A204.1 (cell line): ENCODE measurements around the gene EXOC4.

Experiments used
- FAIRE-seq: peaks from 2 replicates; lab custom pipeline; 2012; peaks lifted over from hg19 to GRCh38; lab: Jason Lieb, UNC

EXOC4 gene

GRCh38 chr7:133365917-133366316 is 113.0 kb downstream of the EXOC4 start:
- no peak for FAIRE-seq

- FAIRE-seq: no peak
Measured at GRCh38 chr7:133367561-133367960, 114.7 kb downstream of the EXOC4 start.

GRCh38 chr7:133369130-133369529 is 116.3 kb downstream of the EXOC4 start:
- FAIRE-seq: no peak

DNA sequence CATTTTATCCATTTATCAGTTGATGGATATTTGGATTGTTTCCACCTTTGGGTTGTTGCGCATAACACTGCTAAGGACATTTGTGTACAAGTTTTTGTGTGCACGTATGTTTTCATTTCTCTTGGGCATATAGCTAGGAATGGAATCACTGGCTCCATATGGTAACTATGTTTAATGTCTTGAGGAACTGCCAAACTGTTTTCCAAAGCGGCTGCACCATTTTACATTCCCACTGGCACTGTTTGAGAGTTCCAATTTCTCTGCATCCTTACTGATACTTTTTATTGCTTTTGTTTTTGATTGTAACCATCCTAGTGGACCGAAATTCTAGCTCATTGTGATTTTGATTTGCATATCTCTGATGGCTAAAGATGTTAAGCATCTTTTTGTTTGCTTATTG is 118.7 kb downstream of the EXOC4 start:
- no peak for FAIRE-seq

DNA sequence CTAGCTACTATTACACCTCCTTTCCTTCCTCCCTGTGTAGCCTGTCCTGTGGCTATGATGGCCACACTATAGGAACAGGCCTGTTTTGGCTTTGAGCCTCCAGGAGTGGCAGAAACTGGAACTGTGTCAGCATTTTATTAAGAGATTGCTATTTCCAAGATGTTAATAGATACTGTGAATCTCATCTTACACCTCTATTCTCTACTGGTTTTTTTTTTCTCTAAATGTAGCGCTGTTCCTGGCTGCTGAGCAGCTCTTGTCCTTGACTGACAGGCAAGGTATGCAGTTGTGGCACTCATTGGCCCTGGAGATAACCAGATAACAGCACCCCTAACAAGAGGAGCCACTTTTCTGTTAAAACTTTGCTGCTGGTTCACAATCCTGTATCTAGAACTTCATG is 119.5 kb downstream of the EXOC4 start:
- no peak for FAIRE-seq

- no peak for FAIRE-seq
Measured at GRCh38 chr7:133376514-133376913, 123.6 kb downstream of the EXOC4 start.

GRCh38 chr7:133381965-133382364 is 129.1 kb downstream of the EXOC4 start:
- no peak for FAIRE-seq

DNA sequence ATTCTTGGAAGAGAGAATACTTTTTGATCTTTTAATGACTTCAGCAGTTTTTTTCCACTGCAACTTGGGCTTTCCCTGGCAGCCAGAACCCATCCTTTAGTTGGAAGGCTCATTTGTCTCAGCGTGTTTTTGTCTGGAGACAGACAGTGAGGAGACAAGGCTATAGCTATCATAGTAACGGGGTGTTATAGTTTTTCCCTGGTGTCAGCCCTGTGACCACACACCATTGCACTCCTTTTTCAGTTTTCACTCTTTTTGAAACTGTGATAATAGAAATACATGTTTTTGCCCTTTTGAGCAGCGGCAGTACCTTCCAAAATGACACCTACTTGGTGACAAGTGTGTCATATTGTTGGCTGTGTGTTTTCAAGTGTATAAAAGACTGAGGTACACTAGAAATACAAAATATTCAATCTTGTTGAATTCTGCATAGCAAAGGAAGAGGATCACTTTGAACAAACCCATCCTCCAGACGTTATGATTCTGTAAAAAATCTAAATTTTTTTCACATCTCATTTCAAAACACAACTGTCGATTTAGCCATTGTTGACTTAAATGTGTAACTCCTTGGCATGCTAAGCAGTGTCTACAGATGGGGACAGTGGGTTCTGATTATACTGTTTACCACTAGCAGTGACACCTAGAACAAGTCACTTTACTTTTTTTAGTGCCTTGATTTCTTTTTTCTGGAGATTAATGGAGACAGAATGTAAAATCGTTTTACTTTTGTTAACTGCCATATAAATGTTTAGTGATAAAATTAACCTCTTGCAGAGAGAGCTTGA is 130.1 kb downstream of the EXOC4 start:
- FAIRE-seq: no peak

GRCh38 chr7:133386205-133386604 is 133.3 kb downstream of the EXOC4 start:
- FAIRE-seq: no peak

GRCh38 chr7:133389727-133390126 is 136.8 kb downstream of the EXOC4 start:
- no peak for FAIRE-seq

DNA sequence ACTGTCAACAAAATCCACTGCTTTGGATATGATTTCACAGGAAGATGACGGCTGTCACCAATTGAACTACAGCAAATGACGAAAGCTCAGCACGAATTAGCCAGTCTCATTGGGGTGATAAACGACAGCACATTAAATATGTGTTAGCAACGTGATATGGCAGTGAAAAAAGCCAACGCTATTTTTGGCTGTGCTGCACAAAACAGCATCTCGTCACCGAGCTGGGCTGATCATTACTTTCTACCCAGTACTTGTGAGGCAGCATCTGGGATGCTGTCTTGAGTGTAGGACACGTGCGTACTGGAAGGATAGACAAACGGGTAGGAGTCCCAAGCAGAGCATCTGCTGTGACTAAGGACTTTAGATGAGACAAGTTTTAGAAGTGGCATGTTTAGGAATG is 138.3 kb downstream of the EXOC4 start:
- no peak for FAIRE-seq

GRCh38 chr7:133394369-133394768 is 141.5 kb downstream of the EXOC4 start:
- no peak for FAIRE-seq

GRCh38 chr7:133395551-133395950 is 142.7 kb downstream of the EXOC4 start:
- FAIRE-seq: no peak

DNA sequence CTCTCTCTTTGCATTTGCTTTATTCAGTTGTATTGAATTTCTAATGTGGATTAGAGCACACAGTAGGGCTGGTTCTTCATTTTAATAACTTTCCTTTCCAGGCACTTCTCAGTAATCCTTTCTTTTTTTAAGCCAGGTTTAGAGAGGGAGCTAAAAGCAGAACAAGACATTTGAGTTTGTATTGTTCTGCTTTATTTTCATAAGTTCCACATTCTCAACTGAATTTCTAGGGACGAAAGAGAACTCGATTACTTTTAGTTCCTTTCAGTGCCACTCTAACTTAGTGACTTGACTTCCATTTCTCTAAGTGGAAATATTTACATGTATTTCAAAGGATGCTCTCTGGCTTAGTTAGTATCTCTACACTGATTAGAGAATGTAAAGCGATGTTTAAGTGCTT is 145.6 kb downstream of the EXOC4 start:
- FAIRE-seq: no peak

DNA sequence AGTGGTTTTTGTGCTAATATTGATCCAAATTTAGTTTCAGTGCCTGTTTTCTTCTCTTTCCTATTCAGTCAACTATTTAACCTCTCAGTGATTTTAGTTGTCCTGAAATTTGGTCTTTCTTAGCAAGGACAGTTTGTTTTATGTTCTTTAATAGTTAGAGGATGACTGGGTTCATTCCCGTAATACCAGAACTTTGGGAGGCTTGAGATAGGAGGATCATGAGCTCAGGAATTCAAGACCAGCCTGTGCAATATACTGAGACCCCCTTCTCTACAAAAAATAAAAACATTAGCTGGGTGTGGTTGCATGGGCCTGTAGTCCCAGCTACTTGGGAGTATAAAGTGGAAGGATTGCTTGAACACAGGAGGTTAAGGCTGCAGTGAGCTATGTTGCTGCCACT is 148.3 kb downstream of the EXOC4 start:
- FAIRE-seq: no peak

DNA sequence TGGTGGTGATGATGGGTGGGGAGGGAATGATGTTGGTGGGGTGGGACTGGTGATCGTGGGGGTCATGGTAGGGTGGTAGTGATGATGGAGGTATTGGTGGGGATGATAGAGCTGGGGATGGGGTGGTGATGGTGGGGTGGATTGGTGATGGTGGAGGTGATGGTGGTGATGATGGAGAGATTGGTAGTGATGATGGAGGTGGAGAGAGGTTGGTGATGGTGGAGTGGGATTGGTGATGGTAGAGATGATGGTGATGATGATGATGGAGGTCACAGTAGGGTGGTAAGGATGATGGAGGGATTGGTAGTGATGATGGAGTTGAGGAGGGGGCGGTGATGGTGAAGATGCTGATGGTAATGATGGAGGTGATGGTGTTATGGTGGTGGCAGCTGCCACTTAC is 155.3 kb downstream of the EXOC4 start:
- no peak for FAIRE-seq

DNA sequence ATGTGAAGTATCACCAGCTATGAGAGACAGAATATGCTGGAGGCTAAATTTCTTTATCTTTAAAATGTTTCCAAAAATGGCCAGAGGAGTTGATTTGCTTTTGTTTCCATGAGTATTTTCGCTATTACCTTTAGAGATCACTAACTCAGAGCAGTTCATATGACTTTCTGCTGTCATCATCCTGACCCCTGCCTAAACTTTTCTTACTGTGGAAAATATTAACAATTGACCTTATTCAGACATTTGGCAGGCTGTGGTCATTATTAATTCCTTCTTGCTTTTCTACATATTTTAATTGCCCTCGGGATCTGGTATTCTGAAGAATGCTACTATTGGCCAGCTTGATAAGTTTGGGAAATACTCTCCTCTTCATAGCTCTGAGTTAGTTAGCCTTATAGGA is 156.5 kb downstream of the EXOC4 start:
- FAIRE-seq: no peak

DNA sequence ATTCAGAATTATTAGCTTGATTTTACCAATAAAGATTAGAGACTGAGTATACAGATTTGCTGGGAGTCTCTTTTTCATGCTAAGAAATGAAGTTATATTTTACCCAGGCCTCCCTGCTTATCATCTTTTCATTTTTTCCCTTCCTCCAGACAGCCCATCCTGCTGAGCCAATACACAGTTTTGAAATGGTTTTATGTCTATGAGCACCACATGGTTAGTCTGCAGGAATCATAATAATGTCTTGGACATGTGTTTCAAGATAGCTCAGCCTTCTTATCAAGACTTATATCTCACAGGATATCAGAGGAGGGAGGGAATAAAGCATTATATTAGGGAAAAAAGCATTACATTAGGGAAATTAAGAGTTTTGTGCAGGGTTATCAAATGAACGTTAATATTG is 157.1 kb downstream of the EXOC4 start:
- FAIRE-seq: no peak

DNA sequence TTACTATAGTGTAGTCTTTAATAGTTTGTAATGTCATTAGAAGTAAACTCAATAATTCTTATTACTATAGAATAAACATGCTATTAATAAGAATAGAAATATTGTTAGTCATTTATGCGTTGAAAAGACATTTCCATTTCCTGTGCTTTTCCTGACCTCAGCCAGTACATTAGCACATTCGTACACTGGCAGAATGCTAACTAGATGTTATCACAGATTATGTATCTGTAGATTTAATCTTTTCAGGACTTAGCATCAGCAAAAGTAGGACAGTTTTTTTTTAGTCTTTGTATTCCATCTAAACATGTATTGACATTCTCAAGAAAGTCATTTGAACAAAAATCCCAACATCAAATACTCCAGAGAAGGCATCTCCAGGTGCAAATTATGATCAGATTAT is 158.5 kb downstream of the EXOC4 start:
- peak; percentile 70 for FAIRE-seq

DNA sequence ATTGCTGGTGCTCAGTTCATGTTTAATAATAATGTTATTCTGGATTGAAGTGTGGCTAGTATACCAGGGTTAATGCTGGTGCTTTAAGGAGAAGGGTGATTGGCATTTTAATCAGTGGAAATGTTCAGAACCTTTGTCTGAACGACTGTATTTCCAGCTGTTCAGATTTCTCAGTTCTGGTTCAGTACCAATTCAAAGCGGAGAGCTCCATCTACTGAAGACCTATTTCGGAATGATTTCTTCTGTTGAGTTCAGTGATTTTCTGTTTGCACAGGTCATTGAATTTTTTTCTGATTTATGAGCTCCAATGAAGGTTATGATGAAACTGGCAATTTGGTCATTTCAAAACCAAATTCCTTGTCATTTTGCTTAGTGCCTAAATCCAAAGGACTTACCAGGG is 160.1 kb downstream of the EXOC4 start:
- FAIRE-seq: no peak

DNA sequence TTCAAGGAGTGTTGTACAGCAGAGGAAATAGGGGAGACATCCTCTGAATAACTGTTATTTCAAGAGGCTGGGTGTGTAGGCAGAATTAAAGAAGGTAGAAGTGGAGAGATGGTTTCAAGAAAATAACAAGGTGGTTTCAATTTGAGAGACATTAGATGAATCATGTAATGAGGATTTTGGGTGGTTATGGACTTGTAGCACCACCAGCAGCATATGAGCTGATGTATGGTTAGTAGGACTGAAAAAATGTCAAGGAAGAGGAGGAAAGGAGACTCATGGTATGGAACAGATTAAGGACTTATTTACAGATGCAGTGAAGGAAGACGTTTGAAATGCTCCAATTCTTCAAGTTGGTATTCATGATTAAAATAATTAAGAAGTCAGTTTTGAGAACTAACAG is 166.2 kb downstream of the EXOC4 start:
- no peak for FAIRE-seq

DNA sequence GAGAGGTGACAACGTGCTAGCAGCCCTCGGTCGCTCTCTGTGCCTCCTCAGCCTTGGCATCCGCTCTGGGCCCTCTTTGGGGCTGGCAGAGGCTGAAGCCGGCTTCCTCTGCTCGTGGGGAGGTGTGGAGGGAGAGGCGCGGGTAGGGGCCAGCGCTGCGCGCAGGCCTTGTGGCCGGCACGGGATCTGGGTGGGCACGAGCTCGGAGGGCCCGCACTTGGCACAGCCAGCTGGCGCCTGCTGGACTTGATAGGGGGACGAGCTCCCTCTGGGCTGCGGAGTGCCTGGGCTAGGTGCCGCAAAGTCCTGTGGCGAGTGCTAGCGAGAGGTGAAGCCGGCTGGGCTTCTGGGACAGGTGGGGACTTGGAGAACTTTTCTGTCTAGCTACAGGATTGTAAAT is 170.7 kb downstream of the EXOC4 start:
- FAIRE-seq: no peak

- FAIRE-seq: no peak
Measured at GRCh38 chr7:133428326-133428725, 175.4 kb downstream of the EXOC4 start.

- no peak for FAIRE-seq
Measured at GRCh38 chr7:133428876-133429275, 176.0 kb downstream of the EXOC4 start.

- FAIRE-seq: no peak
Measured at GRCh38 chr7:133429371-133429770, 176.5 kb downstream of the EXOC4 start.
